Activated naive CD4-positive, alpha-beta T cell treated with anti-CD3 and anti-CD28 coated beads, Interleukin-2, amount 50 U/mL, for 72 hours (primary cell): Measurements from ENCODE around the gene BEX3. TPM values are rescaled to one million over a fixed set of nuclear protein-coding genes. Genes with fewer than 3 reads are reported as not detected.
"Not testable (repeated sequence)": the region's sequence is repeated elsewhere in the genome, so short reads cannot be mapped to it uniquely, and the experiment has no call there.

Experiments
- ATAC-seq, 2 donors: fragments of 150-1000 bp; cut with Tn5 transposase; 2 replicates each; pipeline ENCODE4 v1.10.0; 2021; ENCODE audit warnings: mild to moderate bottlenecking in 2 of 2, moderate library complexity in 2 of 2
- DNase-seq, 2 donors: peaks; one replicate each; pipeline ENCODE4 v3.0.0; 2021 to 2022; ENCODE audit warnings: low spot score in 2 of 2
- H3K27ac Mint-ChIP-seq, 2 donors: one replicate each; pipeline ENCODE4 v1.8.0; 2022; ENCODE audit warnings: mild to moderate bottlenecking in 2 of 2, mixed read lengths in 2 of 2
- H3K36me3 Mint-ChIP-seq, 2 donors: one replicate each; pipeline ENCODE4 v1.8.0; 2022; ENCODE audit warnings: mixed read lengths in 2 of 2
- H3K9me3 Mint-ChIP-seq, 2 donors: one replicate each; pipeline ENCODE4 v1.8.0; 2022; ENCODE audit warnings: mixed read lengths in 2 of 2
- total RNA-seq, 2 donors: library from RNA; stranded (reverse); gene quantifications; one replicate each; pipeline ENCODE4 v1.2.3, GENCODE V29; 2022

Gene BEX3
- total RNA-seq, 2 donors from 2014 or later: 6.0 to 36.8 TPM

- no peak for ATAC-seq
- no peak for DNase-seq
- Mint-ChIP-seq H3K9me3 (no peaks in the 10 kb centered on the region), H3K36me3 (no peaks in the 10 kb centered on the region), H3K27ac (no peak overlapping the region)
Measured at GRCh38 chrX:103369479-103369878, 6.9 kb upstream of the BEX3 start.

GRCh38 chrX:103372886-103373285 is 3.5 kb upstream of the BEX3 start:
- ATAC-seq (no peak), DNase-seq (no peak)
- Mint-ChIP-seq H3K36me3 (no peaks in the 10 kb centered on the region), H3K9me3 (no peaks in the 10 kb centered on the region), H3K27ac (no peak overlapping the region)

GRCh38 chrX:103373581-103373980 is 2.8 kb upstream of the BEX3 start:
- Mint-ChIP-seq H3K27ac (no peak overlapping the region), H3K9me3 (no peaks in the 10 kb centered on the region), H3K36me3 (no peaks in the 10 kb centered on the region)
- DNase-seq: no peak
- ATAC-seq: peak in 1 of 2 donors; percentile 57

GRCh38 chrX:103376979-103377324 is 614 bp downstream of the BEX3 start:
- Mint-ChIP-seq H3K9me3 (no peaks in the 10 kb centered on the region), H3K36me3 (no peaks in the 10 kb centered on the region), H3K27ac (no peak overlapping the region)
- DNase-seq: no peak
- peak in 1 of 2 donors; percentile 38 for ATAC-seq

GRCh38 chrX:103378990-103379389 is 2.7 kb downstream of the BEX3 start:
- no peak for ATAC-seq
- H3K36me3 Mint-ChIP-seq: no peaks in the 10 kb centered on the region
- no peaks in the 10 kb centered on the region for H3K9me3 Mint-ChIP-seq
- no peak for DNase-seq
- no peak overlapping the region for H3K27ac Mint-ChIP-seq

- Mint-ChIP-seq H3K27ac (no peak overlapping the region), H3K36me3 (no peaks in the 10 kb centered on the region), H3K9me3 (no peaks in the 10 kb centered on the region)
- no peak for ATAC-seq
- DNase-seq: no peak
Measured at GRCh38 chrX:103382877-103383276, 6.5 kb downstream of the BEX3 start.

- ATAC-seq (no peak), DNase-seq (no peak)
- Mint-ChIP-seq H3K27ac (no peak overlapping the region), H3K36me3 (no peaks in the 10 kb centered on the region), H3K9me3 (no peaks in the 10 kb centered on the region)
Measured at GRCh38 chrX:103384672-103385071, 8.3 kb downstream of the BEX3 start.

- not testable (repeated sequence) for DNase-seq, ATAC-seq, H3K27ac Mint-ChIP-seq, H3K9me3 Mint-ChIP-seq, H3K36me3 Mint-ChIP-seq
Measured at GRCh38 chrX:103385283-103385830, 9.0 kb downstream of the BEX3 start.

GRCh38 chrX:103386332-103386731 is 10.0 kb downstream of the BEX3 start:
- Mint-ChIP-seq H3K36me3 (no peaks in the 10 kb centered on the region), H3K9me3 (no peaks in the 10 kb centered on the region), H3K27ac (no peak overlapping the region)
- DNase-seq (no peak), ATAC-seq (no peak)

- no peak overlapping the region for H3K27ac Mint-ChIP-seq
- no peak for DNase-seq
- H3K36me3 Mint-ChIP-seq: no peaks in the 10 kb centered on the region
- no peak for ATAC-seq
- H3K9me3 Mint-ChIP-seq: no peaks in the 10 kb centered on the region
Measured at GRCh38 chrX:103393487-103393886, 17.1 kb downstream of the BEX3 start.

GRCh38 chrX:103396186-103396585 is 19.8 kb downstream of the BEX3 start:
- Mint-ChIP-seq H3K36me3 (no peaks in the 10 kb centered on the region), H3K27ac (no peak overlapping the region), H3K9me3 (no peaks in the 10 kb centered on the region)

GRCh38 chrX:103396660-103397059 is 20.3 kb downstream of the BEX3 start:
- no peaks in the 10 kb centered on the region for H3K36me3 Mint-ChIP-seq
- ATAC-seq: no peak
- H3K9me3 Mint-ChIP-seq: no peaks in the 10 kb centered on the region
- DNase-seq: no peak
- H3K27ac Mint-ChIP-seq: no peak overlapping the region

More at GRCh38 chrX:103396186-103396585, 19.8 kb downstream of the BEX3 start:
- DNase-seq: no peak
- ATAC-seq: no peak

- Mint-ChIP-seq H3K27ac (no peak overlapping the region), H3K36me3 (no peaks in the 10 kb centered on the region), H3K9me3 (no peaks in the 10 kb centered on the region)
- DNase-seq (no peak), ATAC-seq (no peak)
Measured at GRCh38 chrX:103397707-103398106, 21.4 kb downstream of the BEX3 start.

GRCh38 chrX:103398421-103398864 is 22.1 kb downstream of the BEX3 start:
- ATAC-seq: peak; percentile 56 to 65
- no peak for DNase-seq
- H3K9me3 Mint-ChIP-seq: no peaks in the 10 kb centered on the region
- no peaks in the 10 kb centered on the region for H3K36me3 Mint-ChIP-seq
- H3K27ac Mint-ChIP-seq: no peak overlapping the region

- H3K9me3 Mint-ChIP-seq: no peaks in the 10 kb centered on the region
- no peak overlapping the region for H3K27ac Mint-ChIP-seq
- no peaks in the 10 kb centered on the region for H3K36me3 Mint-ChIP-seq
- ATAC-seq: no peak
- no peak for DNase-seq
Measured at GRCh38 chrX:103399744-103400143, 23.4 kb downstream of the BEX3 start.

GRCh38 chrX:103400931-103401330 is 24.6 kb downstream of the BEX3 start:
- Mint-ChIP-seq H3K27ac (no peak overlapping the region), H3K9me3 (no peaks in the 10 kb centered on the region), H3K36me3 (no peaks in the 10 kb centered on the region)
- ATAC-seq (no peak), DNase-seq (no peak)

- peak overlapping the region in 1 of 2 donors; percentile 85 for H3K27ac Mint-ChIP-seq
- peak in 1 of 2 donors; percentile 45 for DNase-seq
- H3K36me3 Mint-ChIP-seq: no peaks in the 10 kb centered on the region
- H3K9me3 Mint-ChIP-seq: no peaks in the 10 kb centered on the region
- peak; percentile 76 to 84 for ATAC-seq
Measured at GRCh38 chrX:103404231-103405008, 28.1 kb downstream of the BEX3 start.

- ATAC-seq (peak in 1 of 2 donors; percentile 11), DNase-seq (no peak)
- Mint-ChIP-seq H3K9me3 (no peaks in the 10 kb centered on the region), H3K27ac (peak overlapping the region in 1 of 2 donors; percentile 85), H3K36me3 (no peaks in the 10 kb centered on the region)
Measured at GRCh38 chrX:103405009-103405333, 28.6 kb downstream of the BEX3 start.
